IMR-90 (cell line): ENCODE results near the gene APC2. TPM values are rescaled to one million over a fixed set of nuclear protein-coding genes. Genes with fewer than 3 reads are reported as not detected.
A peak's percentile ranks its signal among the peaks of the same experiment; 100 is the strongest.

Experiments used
- ATAC-seq: fragments of 200-7000 bp; cut with Tn5 transposase; 2 replicates; pipeline ENCODE4 v1.9.1; 2020; ENCODE audit warnings: low read depth, mild to moderate bottlenecking, moderate library complexity
- BruUV-seq: library from RNA; stranded (reverse); fragments of 400-500 nt; replicated peaks from 2 replicates; lab custom pipeline; 2021; lab: Mats Ljungman, UMichigan
- CTCF ChIA-PET: fragments of 300-600 bp; formaldehyde crosslinking; extraction: SDS; loops from one replicate; lab custom pipeline; 2021; ENCODE audit warnings: antibody characterized with exemption; lab: Yijun Ruan, JAX
- POLR2A ChIA-PET: fragments of 300-600 bp; sonication (Branson Sonifier 250); formaldehyde crosslinking; loops from one replicate; lab custom pipeline; 2022; ENCODE audit warnings: antibody characterized with exemption; ENCODE audit not compliant: unreplicated experiment; lab: Charles Lee
- DNase-seq: peaks from one replicate; pipeline ENCODE4 v3.0.0; 2013
- H2AFZ ChIP-seq: replicated peaks from 2 replicates; pipeline ENCODE3; 2013; ENCODE audit warnings: low read length, mild to moderate bottlenecking; ENCODE audit not compliant: poor library complexity
- H2AK5ac ChIP-seq: 2 replicates; pipeline ENCODE4 v1.6.1; 2013; ENCODE audit warnings: low read depth, low read length, inconsistent platforms
- H2AK9ac ChIP-seq: replicated peaks from 2 replicates; pipeline ENCODE3; 2013; ENCODE audit warnings: mild to moderate bottlenecking, low read depth, low read length, moderate library complexity; ENCODE audit not compliant: poor library complexity
- H2BK120ac ChIP-seq: 2 replicates; pipeline ENCODE4 v1.6.1; 2013; ENCODE audit warnings: low read depth, low read length, inconsistent platforms
- H2BK15ac ChIP-seq: 3 replicates; pipeline ENCODE4 v1.6.1; 2013; ENCODE audit warnings: low read depth, low read length, inconsistent platforms
- H2BK20ac ChIP-seq: 2 replicates; pipeline ENCODE4 v1.6.1; 2013; ENCODE audit warnings: low read depth, mild to moderate bottlenecking, inconsistent platforms, low read length, moderate library complexity
- H2BK5ac ChIP-seq: 2 replicates; pipeline ENCODE4 v1.6.1; 2013; ENCODE audit warnings: mild to moderate bottlenecking, low read depth, low read length, inconsistent platforms; ENCODE audit not compliant: poor library complexity, severe bottlenecking
- H3K14ac ChIP-seq: replicated peaks from 2 replicates; pipeline ENCODE4 v1.6.1; 2013; ENCODE audit warnings: low read depth, low read length, inconsistent platforms
- H3K18ac ChIP-seq: 2 replicates; pipeline ENCODE4 v1.6.1; 2013; ENCODE audit warnings: low read depth, low read length, control low read depth
- H3K23ac ChIP-seq: 2 replicates; pipeline ENCODE4 v1.6.1; 2013; ENCODE audit warnings: low read depth, low read length, inconsistent platforms
- H3K27ac ChIP-seq: 2 replicates; pipeline ENCODE4 v1.5.1; 2013; ENCODE audit warnings: mild to moderate bottlenecking, control low read depth, low read length; ENCODE audit not compliant: insufficient read depth
- H3K27me3 ChIP-seq: 2 replicates; pipeline ENCODE4 v1.6.1; 2013; ENCODE audit warnings: low read length; ENCODE audit not compliant: control insufficient read depth, insufficient read depth
- H3K36me3 ChIP-seq: 2 replicates; pipeline ENCODE4 v1.6.1; 2013; ENCODE audit warnings: low read length, mixed read lengths; ENCODE audit not compliant: control insufficient read depth, insufficient read depth
- H3K4ac ChIP-seq: 2 replicates; pipeline ENCODE4 v1.6.1; 2013; ENCODE audit warnings: low read depth, low read length, inconsistent platforms
- H3K4me1 ChIP-seq: 2 replicates; pipeline ENCODE4 v1.6.1; 2013; ENCODE audit warnings: low read length, mixed read lengths; ENCODE audit not compliant: control insufficient read depth, insufficient read depth
- H3K4me2 ChIP-seq: 2 replicates; pipeline ENCODE4 v1.6.1; 2013; ENCODE audit warnings: low read depth, mild to moderate bottlenecking, control low read depth, low read length, moderate library complexity
- H3K4me3 ChIP-seq: 2 replicates; pipeline ENCODE4 v1.5.1; 2013; ENCODE audit warnings: low read depth, mild to moderate bottlenecking, control low read depth, low read length, moderate library complexity; ENCODE audit not compliant: insufficient read depth
- H3K56ac ChIP-seq: 2 replicates; pipeline ENCODE4 v1.6.1; 2013; ENCODE audit warnings: low read length, inconsistent platforms; ENCODE audit not compliant: insufficient read depth; ENCODE audit errors: extremely low read depth
- H3K79me1 ChIP-seq, 2 experiments: 2 replicates each; pipeline ENCODE4 v1.6.1; 2013; ENCODE audit warnings: low read length in 2 of 2, inconsistent platforms in 1 of 2, low read depth in 1 of 2
- H3K9ac ChIP-seq: 2 replicates; pipeline ENCODE4 v1.6.1; 2013; ENCODE audit warnings: low read depth, low read length, control low read depth
- H3K9me1 ChIP-seq: 2 replicates; pipeline ENCODE4 v1.6.1; 2013; ENCODE audit warnings: low read length, inconsistent platforms; ENCODE audit not compliant: insufficient read depth
- H3K9me3 ChIP-seq: 2 replicates; pipeline ENCODE4 v1.6.1; 2013; ENCODE audit warnings: low read length; ENCODE audit not compliant: control insufficient read depth, insufficient read depth
- H4K20me1 ChIP-seq: 2 replicates; pipeline ENCODE4 v1.6.1; 2013; ENCODE audit warnings: low read length, inconsistent platforms; ENCODE audit not compliant: insufficient read depth
- H4K5ac ChIP-seq: 2 replicates; pipeline ENCODE4 v1.6.1; 2013; ENCODE audit warnings: mild to moderate bottlenecking, low read depth, low read length, control low read depth
- H4K8ac ChIP-seq, 2 experiments: 2 replicates each; pipeline ENCODE4 v1.6.1; 2013; ENCODE audit warnings: low read depth in 2 of 2, low read length in 2 of 2, control low read depth in 1 of 2, inconsistent platforms in 1 of 2
- H4K91ac ChIP-seq: 2 replicates; pipeline ENCODE4 v1.6.1; 2013; ENCODE audit warnings: low read depth, low read length, inconsistent platforms; ENCODE audit not compliant: insufficient read depth
- BHLHE40 ChIP-seq: fragments of 150-350 bp; IDR thresholded peaks from 2 replicates; pipeline ENCODE4 v1.6.1; 2016; ENCODE audit warnings: mild to moderate bottlenecking, low read depth, low read length
- NFE2L2 ChIP-seq: fragments of 150-350 bp; IDR thresholded peaks from 2 replicates; pipeline ENCODE4 v1.6.1; 2016; ENCODE audit warnings: low read depth, mild to moderate bottlenecking, low read length
- RAD21 ChIP-seq: IDR thresholded peaks from 2 replicates; pipeline ENCODE4 v1.6.1; 2012; ENCODE audit warnings: low read length, improper control_type of control experiment
- WGBS, 2 experiments: methylation state at CpG; one replicate each; pipeline versions ENCODE4 v1.1.5 to v1.1.7; 2013; ENCODE audit warnings: missing lambda C conversion rate in 2 of 2; ENCODE audit not compliant: insufficient read length in 1 of 2; ENCODE audit errors: extremely low coverage in 2 of 2; 5-methylcytosine and 5-hydroxymethylcytosine counted together
- dilution Hi-C: fragments of 300-500 bp; cut with HindIII; formaldehyde crosslinking; loops from one replicate; pipeline ENCODE4 v1.14.3; 2018; ENCODE audit warnings: low sequenced_read_pairs; ENCODE audit not compliant: unreplicated experiment
- in situ Hi-C: fragments of 300-500 bp; cut with MboI; formaldehyde crosslinking; loops from 3 replicates; pipeline ENCODE4 v1.14.3; 2019; ENCODE audit warnings: low sequenced_read_pairs, inconsistent platforms, mixed read lengths
- intact Hi-C: fragments of 100-400 bp; cut with micrococcal nuclease; formaldehyde crosslinking; loops from 2 replicates; pipeline ENCODE4 v1.10.0; 2022
- polyA plus RNA-seq, 3 experiments: library from polyadenylated mRNA; depleted of rRNA; stranded (reverse); fragments of >200 nt; gene quantifications; 2 replicates each; pipeline ENCODE4 v1.2.3, GENCODE V29; 2012; ENCODE audit warnings: low replicate concordance in 1 of 3
- total RNA-seq: library from RNA; depleted of rRNA; stranded (reverse); fragments of >200 nt; gene quantifications from 2 replicates; pipeline ENCODE4 v1.2.3, GENCODE V29; 2012

The APC2 gene
- total and polyA plus RNA-seq, 2 of the 4 experiments (the other 2 are of a cell fraction): 0.36 to 0.41 TPM

GRCh38 chr19:1456121-1456900 lies 6.4 kb downstream of the APC2 start (continued):
- TF ChIP-seq RAD21: no peak

- DNase-seq: no peak
- dilution Hi-C loops: no loop called here
- in situ Hi-C loops: no loop called here
These were observed 7.3 kb downstream of the APC2 start for GRCh38 chr19:1457031-1457739.

More at GRCh38 chr19:1457031-1457739, 7.3 kb downstream of the APC2 start:
- Histone ChIP-seq H2BK20ac (no peak overlapping the region), H3K9me3 (no peaks in the 10 kb centered on the region), H4K5ac (no peak overlapping the region), H2BK120ac (no peak overlapping the region), H4K8ac (no peak overlapping the region), H2BK5ac (no peak overlapping the region), H3K9me1 (0 out of 2 replicates have a peak, but pooled peaks cover 2% of the 10 kb centered on the region), H3K4me3 (no peak overlapping the region), H3K27ac (no peak overlapping the region), H3K56ac (no peak overlapping the region), H3K14ac (no peak overlapping the region), H3K9ac (no peak overlapping the region), H3K4me1 (no peaks in the 10 kb centered on the region), H2AFZ (no peak overlapping the region), H2BK15ac (no peak overlapping the region), H2AK9ac (no peak overlapping the region), H3K36me3 (peaks cover 3% of the 10 kb centered on the region; the same call in 1 of the 2 replicates), H3K4me2 (no peak overlapping the region), H4K20me1 (peaks cover 40% of the 10 kb centered on the region), H3K27me3 (peaks cover 43% of the 10 kb centered on the region), H3K4ac (no peak overlapping the region), H3K79me1 (no peaks in the 10 kb centered on the region), H2AK5ac (no peak overlapping the region), H4K91ac (no peak overlapping the region), H3K18ac (no peak overlapping the region), H3K23ac (no peak overlapping the region)
- WGBS, 2 experiments: 13% methylated on average over 26 of the region's 48 CpGs; no CpG with 5 or more reads in 1 of the 2 experiments
- TF ChIP-seq NFE2L2 (no peak), BHLHE40 (0 out of 2 replicates have a peak, but pooled peaks have one; percentile 29)
- CTCF ChIA-PET: no interaction called here
- intact Hi-C loops: no loop called here
- no peak for ATAC-seq
- BruUV-seq: no TSS peak
- POLR2A ChIA-PET: no interaction called here
